ENCODE data around the gene PPM1N. TPM values are rescaled to one million over a fixed set of nuclear protein-coding genes. Genes with fewer than 3 reads are reported as not detected.
A peak's percentile ranks its signal among the peaks of the same experiment; 100 is the strongest.

Gene PPM1N
- total and polyA plus RNA-seq, 2 of the 13 experiments (the other 11 are each of a cell fraction or from before 2014, with no cell fraction given) = 0.31 to 1.8 TPM

GRCh38 chr19:45476304-45476703 is 21.9 kb upstream of the PPM1N start:
- H3K36me3 ChIP-seq (replicated peaks in 1 of 2; ENCODE audit: control insufficient read depth in 1 of 2, insufficient read depth in 2 of 2, low read length in 2 of 2) = no peaks in the 10 kb centered on the region
- TF ChIP-seq DMAP1 (CRISPR knock-in tag; IDR thresholded peaks at IDR 0.05) (no peak), PAX8 (CRISPR knock-in tag; IDR thresholded peaks at IDR 0.05; ENCODE audit: borderline replicate concordance) (no peak), ELF1 (CRISPR knock-in tag; IDR thresholded peaks at IDR 0.05) (no peak), RXRA (CRISPR knock-in tag; IDR thresholded peaks at IDR 0.05) (no peak), ELF3 (CRISPR knock-in tag; IDR thresholded peaks at IDR 0.05) (no peak), ZHX2 (IDR thresholded peaks at IDR 0.05; ENCODE audit: low read depth) (no peak), ZHX2 (CRISPR knock-in tag; IDR thresholded peaks at IDR 0.05; ENCODE audit: borderline replicate concordance) (no peak), ZNF562 (CRISPR knock-in tag; IDR thresholded peaks at IDR 0.05; ENCODE audit: borderline replicate concordance) (no peak), ZFP91 (CRISPR knock-in tag; IDR thresholded peaks at IDR 0.05; ENCODE audit: borderline replicate concordance) (no peak)
- TF ChIP-seq, protein P1, sequence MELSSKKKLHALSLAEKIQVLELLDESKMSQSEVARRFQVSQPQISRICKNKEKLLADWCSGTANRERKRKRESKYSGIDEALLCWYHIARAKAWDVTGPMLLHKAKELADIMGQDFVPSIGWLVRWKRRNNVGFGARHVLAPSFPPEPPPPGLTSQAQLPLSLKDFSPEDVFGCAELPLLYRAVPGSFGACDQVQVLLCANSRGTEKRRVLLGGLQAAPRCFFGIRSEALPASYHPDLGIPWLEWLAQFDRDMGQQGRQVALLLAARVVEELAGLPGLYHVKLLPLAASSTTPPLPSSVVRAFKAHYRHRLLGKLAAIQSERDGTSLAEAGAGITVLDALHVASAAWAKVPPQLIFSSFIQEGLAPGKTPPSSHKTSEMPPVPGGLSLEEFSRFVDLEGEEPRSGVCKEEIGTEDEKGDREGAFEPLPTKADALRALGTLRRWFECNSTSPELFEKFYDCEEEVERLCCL (CRISPR knock-in tag; IDR thresholded peaks at IDR 0.05; ENCODE audit: borderline replicate concordance) = no peak
- TF ChIP-seq, protein P2, sequence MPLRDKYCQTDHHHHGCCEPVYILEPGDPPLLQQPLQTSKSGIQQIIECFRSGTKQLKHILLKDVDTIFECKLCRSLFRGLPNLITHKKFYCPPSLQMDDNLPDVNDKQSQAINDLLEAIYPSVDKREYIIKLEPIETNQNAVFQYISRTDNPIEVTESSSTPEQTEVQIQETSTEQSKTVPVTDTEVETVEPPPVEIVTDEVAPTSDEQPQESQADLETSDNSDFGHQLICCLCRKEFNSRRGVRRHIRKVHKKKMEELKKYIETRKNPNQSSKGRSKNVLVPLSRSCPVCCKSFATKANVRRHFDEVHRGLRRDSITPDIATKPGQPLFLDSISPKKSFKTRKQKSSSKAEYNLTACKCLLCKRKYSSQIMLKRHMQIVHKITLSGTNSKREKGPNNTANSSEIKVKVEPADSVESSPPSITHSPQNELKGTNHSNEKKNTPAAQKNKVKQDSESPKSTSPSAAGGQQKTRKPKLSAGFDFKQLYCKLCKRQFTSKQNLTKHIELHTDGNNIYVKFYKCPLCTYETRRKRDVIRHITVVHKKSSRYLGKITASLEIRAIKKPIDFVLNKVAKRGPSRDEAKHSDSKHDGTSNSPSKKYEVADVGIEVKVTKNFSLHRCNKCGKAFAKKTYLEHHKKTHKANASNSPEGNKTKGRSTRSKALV (CRISPR knock-in tag; IDR thresholded peaks at IDR 0.05) = no peak
- ChIA-PET CTCF (ENCODE audit: low intra/inter-chr PET ratio, low total read pairs) (interaction anchor here (1.1 kb wide), 1 partner anchor 37 kb away, joined by 5 read pairs; no protein-coding TSS in a partner anchor), POLR2A (interaction anchor here (1.2 kb wide), 1 partner anchor 9 kb away, joined by 4 read pairs; the partner anchor contains the start of gene FOSB)
- H3K27ac ChIP-seq (ENCODE audit: extremely low read length, insufficient read depth, low read length) = no peak overlapping the region
- peaks cover 0 to 16% of the 10 kb centered on the region in 2 experiments; a peak in 2 of 5 replicates for H3K27me3 ChIP-seq (ENCODE audit: control insufficient read depth in 1 of 2, insufficient read depth in 2 of 2, low read length in 2 of 2)
- no peak overlapping the region for H3K9ac ChIP-seq (ENCODE audit: insufficient read depth, low read depth, low read length)
- H3K9me3 ChIP-seq (ENCODE audit: low read length) = no peaks in the 10 kb centered on the region
- peak overlapping the region; percentile 21; the same call in 1 of the 2 replicates for H3K4me2 ChIP-seq (ENCODE audit: low read depth, low read length)
- no peak for FAIRE-seq
- no peaks in the 10 kb centered on the region for H3K79me2 ChIP-seq (ENCODE audit: insufficient read depth, low read length)
- in situ Hi-C loops (cut with HindIII; ENCODE audit: extremely low pct_ligation_motif_present, low pct_unique_long_range_greater_than_20kb) (loop anchor here (5.0 to 10.0 kb wide), 2 partner anchors 34 to 52 kb away; partner anchors contain the start of gene ERCC1), intact Hi-C loops (cut with micrococcal nuclease; ENCODE audit: unreplicated experiment) (no loop called here)
- H3K4me3 ChIP-seq (replicated peaks in 1 of 3; ENCODE audit: insufficient read depth in 1 of 3, low read depth in 2 of 3, low read length in 3 of 3) = no peak overlapping the region; a peak in 1 of 6 replicates
- no peak overlapping the region for H2AFZ ChIP-seq (ENCODE audit: low read length)
- WGBS (ENCODE audit: low lambda C conversion rate) = 8% methylated on average over 5 of the region's 5 CpGs
- DNase-seq (ENCODE audit: low spot score) = no peak
- BruUV-seq (replicated peaks) = no TSS peak
- peaks cover 34% of the 10 kb centered on the region for H3K4me1 ChIP-seq (ENCODE audit: insufficient read depth, low read length)
- ATAC-seq = peak; percentile 6; the same call in 1 of the 3 replicates
- H4K20me1 ChIP-seq (ENCODE audit: insufficient read depth, low read length) = no peaks in the 10 kb centered on the region
